Kidney epithelial cell (primary cell): ENCODE results near the gene XPO1. TPM values are rescaled to one million over a fixed set of nuclear protein-coding genes. Genes with fewer than 3 reads are reported as not detected.
"Not testable (repeated sequence)": the region's sequence is repeated elsewhere in the genome, so short reads cannot be mapped to it uniquely, and the experiment has no call there.

Source experiments
- DNase-seq: peaks from one replicate; pipeline ENCODE4 v3.0.0-alpha.2; 2010; ENCODE audit warnings: low read depth
- H3K27me3 ChIP-seq: 2 replicates; pipeline ENCODE4 v1.6.0; 2011; ENCODE audit warnings: low read length; ENCODE audit not compliant: control insufficient read depth, insufficient read depth
- H3K36me3 ChIP-seq: 2 replicates; pipeline ENCODE4 v1.5.1; 2011; ENCODE audit warnings: low read length; ENCODE audit not compliant: control insufficient read depth, insufficient read depth
- H3K4me3 ChIP-seq: 2 replicates; pipeline ENCODE4 v1.5.1; 2011; ENCODE audit warnings: low read depth, mild to moderate bottlenecking, control low read depth, low read length
- total RNA-seq: library from RNA; depleted of rRNA; stranded (reverse); fragments of >200 nt; gene quantifications from 2 replicates; pipeline ENCODE4 v1.2.3, GENCODE V29; 2015
- TF ChIP-seq, protein P1 (sequence below): IDR thresholded peaks from 2 replicates; pipeline ENCODE4 v1.5.1; 2011; ENCODE audit warnings: mild to moderate bottlenecking, moderate library complexity, low read length, control low read depth, inconsistent platforms; ENCODE audit not compliant: insufficient read depth, poor library complexity, severe bottlenecking

Gene XPO1
- total RNA-seq, 1 donor from 2014 or later, result 81.5 TPM

GRCh38 chr2:61504949-61505348 lies 33.2 kb downstream of the XPO1 start:
- H3K27me3 ChIP-seq, result no peaks in the 10 kb centered on the region
- no peak overlapping the region for H3K4me3 ChIP-seq
- no peaks in the 10 kb centered on the region for H3K36me3 ChIP-seq
- TF ChIP-seq, protein P1, sequence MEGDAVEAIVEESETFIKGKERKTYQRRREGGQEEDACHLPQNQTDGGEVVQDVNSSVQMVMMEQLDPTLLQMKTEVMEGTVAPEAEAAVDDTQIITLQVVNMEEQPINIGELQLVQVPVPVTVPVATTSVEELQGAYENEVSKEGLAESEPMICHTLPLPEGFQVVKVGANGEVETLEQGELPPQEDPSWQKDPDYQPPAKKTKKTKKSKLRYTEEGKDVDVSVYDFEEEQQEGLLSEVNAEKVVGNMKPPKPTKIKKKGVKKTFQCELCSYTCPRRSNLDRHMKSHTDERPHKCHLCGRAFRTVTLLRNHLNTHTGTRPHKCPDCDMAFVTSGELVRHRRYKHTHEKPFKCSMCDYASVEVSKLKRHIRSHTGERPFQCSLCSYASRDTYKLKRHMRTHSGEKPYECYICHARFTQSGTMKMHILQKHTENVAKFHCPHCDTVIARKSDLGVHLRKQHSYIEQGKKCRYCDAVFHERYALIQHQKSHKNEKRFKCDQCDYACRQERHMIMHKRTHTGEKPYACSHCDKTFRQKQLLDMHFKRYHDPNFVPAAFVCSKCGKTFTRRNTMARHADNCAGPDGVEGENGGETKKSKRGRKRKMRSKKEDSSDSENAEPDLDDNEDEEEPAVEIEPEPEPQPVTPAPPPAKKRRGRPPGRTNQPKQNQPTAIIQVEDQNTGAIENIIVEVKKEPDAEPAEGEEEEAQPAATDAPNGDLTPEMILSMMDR, result no peak
- no peak for DNase-seq

DNA sequence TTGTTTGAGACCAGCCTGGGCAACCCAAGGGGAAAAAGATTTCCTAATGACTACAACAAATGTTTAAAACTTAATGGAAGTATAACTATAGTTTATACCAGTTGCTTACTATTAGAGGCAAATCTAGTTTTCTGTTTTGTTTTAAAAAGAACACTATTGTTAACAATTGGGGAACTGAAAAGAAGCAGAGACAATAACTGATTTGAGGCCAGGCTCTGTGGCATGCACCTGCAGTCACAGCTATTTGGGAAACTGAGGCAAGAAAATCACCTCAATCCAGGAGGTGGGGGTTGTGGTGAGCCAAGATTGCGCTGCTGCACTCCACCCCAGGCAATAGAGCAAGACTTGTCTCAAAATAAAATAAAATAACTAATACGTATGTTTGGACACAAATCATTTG lies 39.1 kb downstream of the XPO1 start:
- TF ChIP-seq, protein P1, result no peak
- no peak overlapping the region for H3K4me3 ChIP-seq
- no peak for DNase-seq
- no peaks in the 10 kb centered on the region for H3K27me3 ChIP-seq
- H3K36me3 ChIP-seq, result peaks cover 1% of the 10 kb centered on the region

- H3K27me3 ChIP-seq, result no peaks in the 10 kb centered on the region
- H3K4me3 ChIP-seq, result no peak overlapping the region
- DNase-seq, result no peak
- peaks cover 3% of the 10 kb centered on the region for H3K36me3 ChIP-seq
- TF ChIP-seq, protein P1, result no peak
Observed at GRCh38 chr2:61493523-61493942, 44.6 kb downstream of the XPO1 start.

- TF ChIP-seq, protein P1, result no peak
- DNase-seq, result no peak
- Histone ChIP-seq H3K36me3 (peaks cover 3% of the 10 kb centered on the region), H3K27me3 (no peaks in the 10 kb centered on the region), H3K4me3 (no peak overlapping the region)
Observed at GRCh38 chr2:61492476-61492875, 45.7 kb downstream of the XPO1 start.

DNA sequence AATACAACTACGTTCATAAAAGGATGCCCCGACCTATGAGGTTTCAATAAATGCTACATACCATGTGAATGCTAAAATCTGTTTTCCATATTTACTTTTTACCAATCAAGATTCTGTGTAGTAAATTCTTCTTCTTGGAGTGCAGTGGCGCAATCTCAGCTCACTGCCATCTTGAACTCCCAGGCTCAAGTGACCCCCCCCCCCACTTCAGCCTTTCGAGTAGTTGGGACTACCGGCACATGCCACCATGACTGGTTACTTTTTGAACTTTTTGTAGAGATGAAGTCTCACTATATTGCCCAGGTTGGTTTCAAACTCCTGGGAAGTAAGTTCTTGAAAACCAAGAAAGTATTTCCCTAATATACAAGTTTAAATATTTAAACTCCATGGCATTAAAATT lies 52.9 kb downstream of the XPO1 start:
- Histone ChIP-seq H3K36me3 (peaks cover 1% of the 10 kb centered on the region), H3K27me3 (no peaks in the 10 kb centered on the region), H3K4me3 (no peak overlapping the region)
- no peak for DNase-seq
- TF ChIP-seq, protein P1, result no peak

DNA sequence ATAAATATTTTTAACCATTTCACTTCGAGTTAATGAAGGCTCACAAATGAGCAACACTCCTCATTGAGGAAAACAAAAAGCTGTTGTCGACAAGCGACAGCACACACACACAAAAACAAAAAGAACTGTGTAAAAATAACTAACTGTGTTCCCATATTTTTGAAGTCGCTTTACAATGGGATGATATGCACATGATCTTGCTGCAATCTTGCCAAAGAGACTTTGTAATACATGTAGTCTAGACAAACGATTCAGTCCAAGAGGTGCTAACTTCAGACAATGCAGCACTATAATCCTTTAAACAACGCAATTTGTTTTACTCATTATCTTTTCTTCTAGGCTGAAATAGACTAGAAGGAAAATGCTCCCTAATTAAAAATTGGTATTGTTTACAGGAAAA lies 60.1 kb downstream of the XPO1 start:
- no peak overlapping the region for H3K4me3 ChIP-seq
- no peaks in the 10 kb centered on the region for H3K27me3 ChIP-seq
- no peak for DNase-seq
- peaks cover 1% of the 10 kb centered on the region for H3K36me3 ChIP-seq
- TF ChIP-seq, protein P1, result no peak

- H3K4me3 ChIP-seq, H3K36me3 ChIP-seq, H3K27me3 ChIP-seq, DNase-seq: not testable (repeated sequence)
Observed at GRCh38 chr2:61476929-61477589, 61.1 kb downstream of the XPO1 start.
